ENCODE results near the gene CPD. TPM values are rescaled to one million over a fixed set of nuclear protein-coding genes. Genes with fewer than 3 reads are reported as not detected.
A peak's percentile ranks its signal among the peaks of the same experiment; 100 is the strongest.

Gene CPD
- total and polyA plus RNA-seq, 9 of the 15 experiments (the other 6 are each of a cell fraction or from before 2014, with no cell fraction given) = 4.5 to 24.4 (median 20.4) TPM

GRCh38 chr17:30477774-30478115 is 99.0 kb downstream of the CPD start (continued):
- TF ChIP-seq E2F6 (IDR thresholded peaks at IDR 0.05; ENCODE audit: borderline replicate concordance in 1 of 2, extremely low read depth in 1 of 2, insufficient read depth in 1 of 2, insufficient read length in 1 of 2, low read depth in 1 of 2, low read length in 1 of 2, poor library complexity in 1 of 2, severe bottlenecking in 1 of 2) (no peak), PHF21A (IDR thresholded peaks at IDR 0.05; ENCODE audit: borderline replicate concordance, low read depth) (no peak), ZBTB11 (CRISPR knock-in tag; IDR thresholded peaks at IDR 0.05) (peak in 1 of 3 experiments; percentile 25; a peak in 1 of 6 replicates), HDGF (IDR thresholded peaks at IDR 0.05) (no peak), ZBTB40 (IDR thresholded peaks at IDR 0.05) (no peak), ZBTB40 (CRISPR knock-in tag; IDR thresholded peaks at IDR 0.05) (no peak)
